K562 (cell line): ENCODE measurements around the gene EDEM1. TPM values are rescaled to one million over a fixed set of nuclear protein-coding genes. Genes with fewer than 3 reads are reported as not detected.

Experiments
- ARNT ChIP-seq, 2 experiments: fragments of 450-650 bp; IDR thresholded peaks; 2 replicates each; pipeline ENCODE4 v1.6.1; 2016; ENCODE audit warnings: mild to moderate bottlenecking in 1 of 2
- BRCA1 ChIP-seq, 2 experiments: fragments of 450-650 bp in 1 of 2; sonication (generic) in 1 of 2; formaldehyde crosslinking in 1 of 2; IDR thresholded peaks; 2 replicates each; pipeline versions ENCODE4 v1.5.0 to v1.6.1; 2017 to 2020; ENCODE audit warnings: mild to moderate bottlenecking in 1 of 2, missing genetic modification reagents in 1 of 2
- CGGBP1 ChIP-seq: fragments of 250-450 bp; sonication (Bioruptor Pico); IDR thresholded peaks from 2 replicates; pipeline ENCODE4 v1.9.0; 2021; ENCODE audit warnings: mild to moderate bottlenecking
- CHD1 ChIP-seq: fragments of 200-600 bp; sonication (generic); IDR thresholded peaks from one replicate; pipeline ENCODE4 v1.6.1; 2012; ENCODE audit warnings: mild to moderate bottlenecking, moderate library complexity, low read length, inconsistent platforms
- CREB3L1 ChIP-seq: fragments of 450-650 bp; IDR thresholded peaks from 2 replicates; pipeline ENCODE4 v1.6.1; 2014; ENCODE audit warnings: low read depth, mild to moderate bottlenecking, moderate library complexity, borderline replicate concordance
- ELF1 ChIP-seq: fragments of 200-800 bp; sonication (Bioruptor generic); IDR thresholded peaks from 2 replicates; pipeline ENCODE4 v1.6.1; 2016; ENCODE audit warnings: missing genetic modification characterization, missing compliant biosample characterization
- ELK3 ChIP-seq: fragments of 450-650 bp; formaldehyde crosslinking; IDR thresholded peaks from 2 replicates; pipeline ENCODE4 v1.4.0; 2020; ENCODE audit warnings: mild to moderate bottlenecking
- FOXA3 ChIP-seq, 2 experiments: fragments of 450-650 bp in 1 of 2; sonication (generic) in 1 of 2; formaldehyde crosslinking; IDR thresholded peaks in 1 of 2; conservative IDR thresholded peaks in 1 of 2; 2 replicates each; pipeline versions ENCODE4 v1.4.0 to v1.8.0; 2020 to 2022; ENCODE audit warnings: mild to moderate bottlenecking in 2 of 2, missing genetic modification reagents in 1 of 2
- HNRNPLL ChIP-seq: fragments of 200-400 bp; formaldehyde crosslinking; IDR thresholded peaks from 2 replicates; pipeline ENCODE4 v1.6.1; 2017; ENCODE audit warnings: low read length, low read depth, mild to moderate bottlenecking; ENCODE audit not compliant: poor library complexity, severe bottlenecking
- KLF16 ChIP-seq: IDR thresholded peaks from 2 replicates; pipeline ENCODE4 v1.6.1; 2016; ENCODE audit warnings: antibody characterized with exemption
- MTF1 ChIP-seq: fragments of 250-450 bp; sonication (Bioruptor Pico); IDR thresholded peaks from 2 replicates; pipeline ENCODE4 v1.9.0; 2021; ENCODE audit warnings: moderate library complexity, mild to moderate bottlenecking, inconsistent platforms, borderline replicate concordance
- NCOA2 ChIP-seq, 2 experiments: fragments of 450-650 bp; IDR thresholded peaks; 2 replicates each; pipeline ENCODE4 v1.6.1; 2018; ENCODE audit warnings: mild to moderate bottlenecking in 2 of 2, moderate library complexity in 1 of 2; ENCODE audit not compliant: partially characterized antibody in 2 of 2
- RFX7 ChIP-seq: fragments of 250-450 bp; sonication (Bioruptor Pico); IDR thresholded peaks from 2 replicates; pipeline ENCODE4 v1.5.1; 2021; ENCODE audit warnings: mild to moderate bottlenecking
- RNF2 ChIP-seq: sonication (generic); IDR thresholded peaks from 2 replicates; pipeline ENCODE4 v1.6.1; 2016
- SETDB1 ChIP-seq: IDR thresholded peaks from one replicate; pipeline ENCODE4 v1.6.1; 2012; ENCODE audit warnings: low read length, control low read depth, inconsistent platforms
- THRA ChIP-seq: fragments of 450-650 bp; IDR thresholded peaks from 2 replicates; pipeline ENCODE4 v1.6.1; 2017; ENCODE audit warnings: mild to moderate bottlenecking, moderate library complexity
- TSC22D4 ChIP-seq: fragments of 450-650 bp; IDR thresholded peaks from 2 replicates; pipeline ENCODE4 v1.6.1; 2016; ENCODE audit warnings: missing genetic modification characterization, missing biosample characterization, control low read depth
- U2AF2 ChIP-seq: fragments of 200-400 bp; formaldehyde crosslinking; optimal IDR thresholded peaks from 2 replicates; pipeline ENCODE3; 2017; ENCODE audit warnings: low read depth, mild to moderate bottlenecking, low read length
- ZBTB7A ChIP-seq: IDR thresholded peaks from 2 replicates; pipeline ENCODE4 v1.6.1; 2011; ENCODE audit warnings: low read depth, mild to moderate bottlenecking, low read length, moderate library complexity, borderline replicate concordance; ENCODE audit not compliant: control insufficient read depth
- ZNF146 ChIP-seq: IDR thresholded peaks from one replicate; pipeline ENCODE4 v1.6.1; 2018; ENCODE audit warnings: missing compliant biosample characterization; ENCODE audit not compliant: unreplicated experiment
- ZSCAN29 ChIP-seq: fragments of 450-650 bp; IDR thresholded peaks from 2 replicates; pipeline ENCODE4 v1.6.1; 2017
- polyA plus RNA-seq, 8 experiments: library from polyadenylated mRNA; depleted of rRNA in 4 of 8; stranded (reverse) in 5 of 8; unstranded in 3 of 8; fragments of >200 nt; fragmentation: Nextera tagmentation in 2 of 8; fragmentation: Illumina TruSeq in 1 of 8; extraction: Ambion mirVana in 2 of 8; extraction: Trizol in 1 of 8; gene quantifications; 2 replicates each; pipeline versions ENCODE4 v1.2.1 to v1.2.3, GENCODE V29; 2011 to 2014; ENCODE audit warnings: inconsistent platforms in 1 of 8, missing spikeins in 1 of 8
- total RNA-seq, 7 experiments: library from RNA; depleted of rRNA in 6 of 7; stranded (reverse); fragments of >200 nt in 6 of 7; fragmentation: Illumina TruSeq in 2 of 7; extraction: Trizol in 2 of 7; gene quantifications; 2 replicates each; pipeline versions ENCODE4 v1.2.1 to v1.2.3, GENCODE V29; 2011 to 2021; ENCODE audit warnings: low replicate concordance in 1 of 7
- TF ChIP-seq, protein P1 (sequence below): fragments of 250-450 bp; sonication (Bioruptor Pico); IDR thresholded peaks from 2 replicates; pipeline ENCODE4 v1.5.0; 2021

Gene EDEM1
- total and polyA plus RNA-seq, 9 of the 15 experiments (the other 6 are each of a cell fraction or from before 2014, with no cell fraction given), result 6.2 to 36.7 (median 14.3) TPM

GRCh38 chr3:5187156-5187919, at the start of gene EDEM1 (continued):
- TF ChIP-seq ELK3 (0 out of 2 replicates have a peak, but pooled peaks have one; percentile 42), RFX7 (CRISPR knock-in tag) (no peak; the same call in 1 of the 2 replicates), KLF16 (no peak), ARNT (IDR thresholded peaks at IDR 0.05) (peak in 1 of 2 experiments; percentile 85; a peak in 3 of 4 replicates), BRCA1 (IDR thresholded peaks at IDR 0.05) (no peak), BRCA1 (CRISPR knock-in tag; IDR thresholded peaks at IDR 0.05) (no peak), CHD1 (no peak), THRA (no peak), MTF1 (CRISPR knock-in tag) (no peak), CREB3L1 (peak; percentile 31; the same call in 1 of the 2 replicates), HNRNPLL (no peak), SETDB1 (no peak), ZSCAN29 (no peak), FOXA3 (CRISPR knock-in tag; conservative IDR thresholded peaks at IDR 0.05 in 1 of 2, IDR thresholded peaks at IDR 0.05 in 1 of 2) (no peak), ELF1 (tag) (peak; percentile 91), RNF2 (no peak), TSC22D4 (tag) (no peak), U2AF2 (no peak), CGGBP1 (CRISPR knock-in tag) (no peak; the same call in 1 of the 2 replicates), ZBTB7A (peak; percentile 76; the same call in 1 of the 2 replicates), NCOA2 (IDR thresholded peaks at IDR 0.05; ENCODE audit: partially characterized antibody in 2 of 2) (no peak), ZNF146 (CRISPR knock-in tag) (no peak)
- TF ChIP-seq, protein P1, sequence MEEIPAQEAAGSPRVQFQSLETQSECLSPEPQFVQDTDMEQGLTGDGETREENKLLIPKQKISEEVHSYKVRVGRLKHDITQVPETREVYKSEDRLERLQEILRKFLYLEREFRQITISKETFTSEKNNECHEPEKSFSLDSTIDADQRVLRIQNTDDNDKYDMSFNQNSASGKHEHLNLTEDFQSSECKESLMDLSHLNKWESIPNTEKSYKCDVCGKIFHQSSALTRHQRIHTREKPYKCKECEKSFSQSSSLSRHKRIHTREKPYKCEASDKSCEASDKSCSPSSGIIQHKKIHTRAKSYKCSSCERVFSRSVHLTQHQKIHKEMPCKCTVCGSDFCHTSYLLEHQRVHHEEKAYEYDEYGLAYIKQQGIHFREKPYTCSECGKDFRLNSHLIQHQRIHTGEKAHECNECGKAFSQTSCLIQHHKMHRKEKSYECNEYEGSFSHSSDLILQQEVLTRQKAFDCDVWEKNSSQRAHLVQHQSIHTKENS (CRISPR knock-in tag), result no peak
